SK-N-SH (cell line): ENCODE data around the gene TTLL1. TPM values are rescaled to one million over a fixed set of nuclear protein-coding genes. Genes with fewer than 3 reads are reported as not detected.

Source experiments
- CTCF ChIA-PET: fragments of 300-600, 350-600 bp; formaldehyde crosslinking; extraction: SDS; loops from one replicate; lab custom pipeline; 2021; lab: Yijun Ruan, JAX
- POLR2A ChIA-PET: fragments of 350-600 bp; sonication (Branson Sonifier 250); formaldehyde crosslinking; extraction: SDS; loops from one replicate; lab custom pipeline; 2020; ENCODE audit warnings: antibody characterized with exemption, inconsistent platforms; lab: Yijun Ruan, JAX
- DNase-seq: peaks from one replicate; pipeline ENCODE4 v3.0.0; 2012
- H2AFZ ChIP-seq: fragments of 200-600 bp; sonication (generic); 2 replicates; pipeline ENCODE4 v1.8.1; 2016; ENCODE audit warnings: antibody characterized with exemption, mild to moderate bottlenecking, low read depth
- H3F3A ChIP-seq: fragments of 200-600 bp; sonication (generic); replicated peaks from 2 replicates; pipeline ENCODE3; 2016; ENCODE audit warnings: antibody characterized with exemption, mild to moderate bottlenecking; ENCODE audit not compliant: insufficient read depth
- H3K27ac ChIP-seq, 2 experiments: fragments of 200-500 bp in 1 of 2; fragments of 200-600 bp in 1 of 2; sonication (Bioruptor generic) in 1 of 2; sonication (generic), shearing (Covaris generic) in 1 of 2; 2 replicates each; pipeline versions ENCODE4 v1.5.1 to v1.6.1; 2014 to 2016; ENCODE audit warnings: low read depth in 2 of 2, inconsistent platforms in 1 of 2, low read length in 1 of 2, mild to moderate bottlenecking in 1 of 2, mixed read lengths in 1 of 2
- H3K27me3 ChIP-seq: fragments of 200-600 bp; sonication (generic), shearing (Covaris generic); 2 replicates; pipeline ENCODE4 v1.6.1; 2016; ENCODE audit warnings: mixed run types; ENCODE audit not compliant: insufficient read depth
- H3K36me3 ChIP-seq, 2 experiments: fragments of 200-500 bp in 1 of 2; fragments of 200-600 bp in 1 of 2; sonication (Bioruptor generic) in 1 of 2; sonication (generic) in 1 of 2; replicated peaks in 1 of 2; 2 replicates each; pipeline versions ENCODE3 to v1.5.1; 2014 to 2016; ENCODE audit warnings: low read length in 1 of 2, mild to moderate bottlenecking in 1 of 2; ENCODE audit not compliant: insufficient read depth in 2 of 2, control insufficient read depth in 1 of 2
- H3K4me1 ChIP-seq, 2 experiments: fragments of 200-500 bp in 1 of 2; fragments of 200-600 bp in 1 of 2; sonication (Bioruptor generic) in 1 of 2; sonication (generic), shearing (Covaris generic) in 1 of 2; 2 replicates each; pipeline versions ENCODE4 v1.5.1 to v1.6.1; 2014 to 2016; ENCODE audit warnings: low read depth in 1 of 2, low read length in 1 of 2, mixed run types in 1 of 2; ENCODE audit not compliant: insufficient read depth in 2 of 2, control insufficient read depth in 1 of 2
- H3K4me2 ChIP-seq: fragments of 200-600 bp; sonication (generic), shearing (Covaris generic); 2 replicates; pipeline ENCODE4 v1.6.1; 2017; ENCODE audit warnings: mixed run types
- H3K4me3 ChIP-seq, 2 experiments: fragments of 200-500 bp in 1 of 2; fragments of 200-600 bp in 1 of 2; sonication (Bioruptor generic) in 1 of 2; sonication (generic), shearing (Covaris generic) in 1 of 2; 2 replicates each; pipeline versions ENCODE4 v1.5.1 to v1.8.1; 2014 to 2016; ENCODE audit warnings: low read depth in 2 of 2, inconsistent platforms in 1 of 2, low read length in 1 of 2, mild to moderate bottlenecking in 1 of 2, mixed read lengths in 1 of 2, moderate library complexity in 1 of 2
- H3K79me2 ChIP-seq: fragments of 200-600 bp; sonication (generic); 2 replicates; pipeline ENCODE4 v1.8.1; 2017; ENCODE audit warnings: mild to moderate bottlenecking; ENCODE audit not compliant: insufficient read depth
- H3K9ac ChIP-seq: fragments of 200-600 bp; sonication (generic); 2 replicates; pipeline ENCODE4 v1.6.1; 2017; ENCODE audit warnings: mixed run types
- H3K9me2 ChIP-seq: fragments of 200-600 bp; sonication (generic); 2 replicates; pipeline ENCODE4 v1.6.1; 2017; ENCODE audit warnings: mixed run types
- H3K9me3 ChIP-seq: fragments of 200-600 bp; sonication (generic); 2 replicates; pipeline ENCODE4 v1.6.1; 2017; ENCODE audit warnings: mixed run types, mild to moderate bottlenecking, moderate library complexity
- H4K20me1 ChIP-seq: fragments of 200-600 bp; sonication (generic); 2 replicates; pipeline ENCODE4 v1.6.1; 2017; ENCODE audit warnings: mild to moderate bottlenecking, mixed run types; ENCODE audit not compliant: insufficient read depth
- CTCF ChIP-seq: fragments of 200-600 bp; sonication (generic); IDR thresholded peaks from 2 replicates; pipeline ENCODE4 v1.6.1; 2017; ENCODE audit warnings: antibody characterized with exemption, mild to moderate bottlenecking, moderate library complexity
- ELF1 ChIP-seq: IDR thresholded peaks from 2 replicates; pipeline ENCODE4 v1.4.0; 2012
- FOXM1 ChIP-seq: IDR thresholded peaks from 2 replicates; pipeline ENCODE4 v1.4.0; 2012; ENCODE audit warnings: low read depth, mild to moderate bottlenecking
- GABPA ChIP-seq: IDR thresholded peaks from 2 replicates; pipeline ENCODE4 v1.4.0; 2012; ENCODE audit warnings: low read depth, mild to moderate bottlenecking
- JUND ChIP-seq: IDR thresholded peaks from 2 replicates; pipeline ENCODE4 v1.4.0; 2012
- MXI1 ChIP-seq: IDR thresholded peaks from 2 replicates; pipeline ENCODE4 v1.6.1; 2012; ENCODE audit warnings: mild to moderate bottlenecking, low read depth, low read length, improper control_type of control experiment
- RAD21 ChIP-seq: IDR thresholded peaks from 2 replicates; pipeline ENCODE4 v1.6.1; 2012; ENCODE audit warnings: mild to moderate bottlenecking, low read length
- RCOR1 ChIP-seq: fragments of 150-350 bp; IDR thresholded peaks from 2 replicates; pipeline ENCODE4 v1.6.1; 2017; ENCODE audit warnings: antibody characterized with exemption, low read length
- RFX5 ChIP-seq: IDR thresholded peaks from 2 replicates; pipeline ENCODE4 v1.6.1; 2012; ENCODE audit warnings: mild to moderate bottlenecking, improper control_type of control experiment, low read length
- RXRA ChIP-seq: IDR thresholded peaks from 2 replicates; pipeline ENCODE4 v1.4.0; 2012; ENCODE audit warnings: low read depth, mild to moderate bottlenecking, borderline replicate concordance
- SIN3A ChIP-seq: IDR thresholded peaks from 2 replicates; pipeline ENCODE4 v1.6.1; 2012; ENCODE audit warnings: low read depth, mild to moderate bottlenecking, low read length, moderate library complexity, borderline replicate concordance
- SMC3 ChIP-seq: IDR thresholded peaks from 2 replicates; pipeline ENCODE4 v1.6.1; 2012; ENCODE audit warnings: low read depth, low read length, improper control_type of control experiment
- YY1 ChIP-seq: IDR thresholded peaks from 2 replicates; pipeline ENCODE4 v1.4.0; 2012; ENCODE audit warnings: low read depth, mild to moderate bottlenecking
- WGBS: methylation state at CpG from one replicate; pipeline ENCODE4 v1.1.6; 2017; ENCODE audit warnings: low lambda C conversion rate; 5-methylcytosine and 5-hydroxymethylcytosine counted together
- polyA plus RNA-seq, 3 experiments: library from polyadenylated mRNA; depleted of rRNA; stranded (reverse); fragments of >200 nt; gene quantifications; 2 replicates each; pipeline ENCODE4 v1.2.3, GENCODE V29; 2012
- TF ChIP-seq, protein P1 (sequence below): IDR thresholded peaks from 2 replicates; pipeline ENCODE4 v1.4.0; 2012; ENCODE audit warnings: low read depth, borderline replicate concordance
- TF ChIP-seq, protein P2 (sequence below): fragments of 150-350 bp; IDR thresholded peaks from 2 replicates; pipeline ENCODE4 v1.6.1; 2016; ENCODE audit warnings: mild to moderate bottlenecking, low read depth, low read length
- TF ChIP-seq, protein P3 (sequence below): IDR thresholded peaks from 2 replicates; pipeline ENCODE4 v1.4.0; 2012; ENCODE audit warnings: low read depth

TTLL1 gene
- polyA plus RNA-seq, 1 of the 3 experiments (the other 2 are of a cell fraction): 14.0 TPM

- Histone ChIP-seq H3K27ac (no peak overlapping the region), H3K4me2 (no peak overlapping the region), H3K4me1 (no peaks in the 10 kb centered on the region)
These were observed 37.4 kb upstream of the TTLL1 start for GRCh38 chr22:43126501-43127165.

GRCh38 chr22:43118953-43119458, 29.8 kb upstream of the TTLL1 start:
- Histone ChIP-seq H2AFZ (no peak overlapping the region), H3K4me3 (no peak overlapping the region), H3K36me3 (no peaks in the 10 kb centered on the region), H4K20me1 (no peaks in the 10 kb centered on the region), H3F3A (no peaks in the 10 kb centered on the region), H3K27ac (no peak overlapping the region), H3K4me2 (no peak overlapping the region), H3K79me2 (no peaks in the 10 kb centered on the region), H3K9me3 (no peaks in the 10 kb centered on the region), H3K4me1 (no peaks in the 10 kb centered on the region), H3K27me3 (no peaks in the 10 kb centered on the region), H3K9ac (no peak overlapping the region), H3K9me2 (no peaks in the 10 kb centered on the region)
- CTCF ChIA-PET: interaction anchor here (0.7 kb wide), 1 partner anchor 17 kb away, joined by 3 read pairs; no protein-coding TSS in a partner anchor
- WGBS: 100% methylated on average over 2 of the region's 7 CpGs
- DNase-seq: no peak
- POLR2A ChIA-PET: no interaction called here
- TF ChIP-seq YY1: no peak
- TF ChIP-seq JUND: no peak
- TF ChIP-seq GABPA: no peak
- no peak for TF ChIP-seq MXI1
- no peak for TF ChIP-seq RFX5
- no peak for TF ChIP-seq FOXM1
- TF ChIP-seq ELF1: no peak

More at GRCh38 chr22:43126501-43127165, 37.4 kb upstream of the TTLL1 start:
- H3F3A ChIP-seq: no peaks in the 10 kb centered on the region
- no peaks in the 10 kb centered on the region for H3K27me3 ChIP-seq
- no peak for TF ChIP-seq MXI1
- TF ChIP-seq RXRA: peak; percentile 18; the same call in 1 of the 2 replicates
- CTCF ChIA-PET: interaction anchor here (1.0 to 1.6 kb wide), 2 partner anchors 12 kb away, joined by 3 to 4 read pairs; no protein-coding TSS in a partner anchor
- no peak overlapping the region for H3K9ac ChIP-seq
- no peak overlapping the region for H2AFZ ChIP-seq
- H3K79me2 ChIP-seq: no peaks in the 10 kb centered on the region
- peak; percentile 25 for DNase-seq
- no peaks in the 10 kb centered on the region for H3K36me3 ChIP-seq
- H3K9me2 ChIP-seq: no peaks in the 10 kb centered on the region
- no peaks in the 10 kb centered on the region for H3K9me3 ChIP-seq
- POLR2A ChIA-PET: no interaction called here
- H3K4me3 ChIP-seq: no peak overlapping the region
- WGBS: no CpG with 5 or more reads among the region's 5 CpGs
- H4K20me1 ChIP-seq: no peaks in the 10 kb centered on the region

- Histone ChIP-seq H3K27me3 (no peaks in the 10 kb centered on the region), H3K9me3 (no peaks in the 10 kb centered on the region), H3K4me3 (no peak overlapping the region), H3K27ac (no peak overlapping the region), H3K79me2 (no peaks in the 10 kb centered on the region), H3K4me2 (no peak overlapping the region), H3K9ac (no peak overlapping the region), H3K4me1 (no peaks in the 10 kb centered on the region), H3K9me2 (no peaks in the 10 kb centered on the region), H3F3A (no peaks in the 10 kb centered on the region), H3K36me3 (no peaks in the 10 kb centered on the region), H2AFZ (no peak overlapping the region), H4K20me1 (no peaks in the 10 kb centered on the region)
- POLR2A ChIA-PET: no interaction called here
- DNase-seq: no peak
- CTCF ChIA-PET: interaction anchor here (0.7 kb wide), 1 partner anchor 18 kb away, joined by 3 read pairs; no protein-coding TSS in a partner anchor
- 80% methylated on average over 12 of the region's 21 CpGs for WGBS
- TF ChIP-seq, protein P1, sequence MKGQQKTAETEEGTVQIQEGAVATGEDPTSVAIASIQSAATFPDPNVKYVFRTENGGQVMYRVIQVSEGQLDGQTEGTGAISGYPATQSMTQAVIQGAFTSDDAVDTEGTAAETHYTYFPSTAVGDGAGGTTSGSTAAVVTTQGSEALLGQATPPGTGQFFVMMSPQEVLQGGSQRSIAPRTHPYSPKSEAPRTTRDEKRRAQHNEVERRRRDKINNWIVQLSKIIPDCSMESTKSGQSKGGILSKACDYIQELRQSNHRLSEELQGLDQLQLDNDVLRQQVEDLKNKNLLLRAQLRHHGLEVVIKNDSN: no peak
- TF ChIP-seq RFX5: no peak
- no peak for TF ChIP-seq RAD21
- TF ChIP-seq CTCF: no peak
- TF ChIP-seq, protein P2, sequence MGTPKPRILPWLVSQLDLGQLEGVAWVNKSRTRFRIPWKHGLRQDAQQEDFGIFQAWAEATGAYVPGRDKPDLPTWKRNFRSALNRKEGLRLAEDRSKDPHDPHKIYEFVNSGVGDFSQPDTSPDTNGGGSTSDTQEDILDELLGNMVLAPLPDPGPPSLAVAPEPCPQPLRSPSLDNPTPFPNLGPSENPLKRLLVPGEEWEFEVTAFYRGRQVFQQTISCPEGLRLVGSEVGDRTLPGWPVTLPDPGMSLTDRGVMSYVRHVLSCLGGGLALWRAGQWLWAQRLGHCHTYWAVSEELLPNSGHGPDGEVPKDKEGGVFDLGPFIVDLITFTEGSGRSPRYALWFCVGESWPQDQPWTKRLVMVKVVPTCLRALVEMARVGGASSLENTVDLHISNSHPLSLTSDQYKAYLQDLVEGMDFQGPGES: no peak
- TF ChIP-seq, protein P3, sequence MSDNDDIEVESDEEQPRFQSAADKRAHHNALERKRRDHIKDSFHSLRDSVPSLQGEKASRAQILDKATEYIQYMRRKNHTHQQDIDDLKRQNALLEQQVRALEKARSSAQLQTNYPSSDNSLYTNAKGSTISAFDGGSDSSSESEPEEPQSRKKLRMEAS: no peak
- TF ChIP-seq RCOR1: no peak
- TF ChIP-seq SIN3A: no peak
- TF ChIP-seq MXI1: no peak
- no peak for TF ChIP-seq SMC3
- no peak for TF ChIP-seq FOXM1
- TF ChIP-seq ELF1: no peak
These were observed 29.0 kb upstream of the TTLL1 start for GRCh38 chr22:43118024-43118849.
